ENCODE results near the gene EMID1.

The EMID1 gene

GRCh38 chr22:29214232-29214631, 8.5 kb downstream of the EMID1 start:
- TF ChIP-seq CTCF (IDR thresholded peaks at IDR 0.05; ENCODE audit: insufficient read depth, low read length, poor library complexity, severe bottlenecking): no peak
- no peaks in the 10 kb centered on the region for H3K27me3 ChIP-seq (replicated peaks; ENCODE audit: control insufficient read depth, insufficient read depth, low read length)
- peaks cover 3% of the 10 kb centered on the region for H3K36me3 ChIP-seq (ENCODE audit: control insufficient read depth, insufficient read depth, low read length)
- DNase-seq (ENCODE audit: extremely low read depth, insufficient read length): no peak
- H3K4me3 ChIP-seq (replicated peaks; ENCODE audit: low read depth, low read length): no peak overlapping the region

- H3K36me3 ChIP-seq (ENCODE audit: control insufficient read depth, insufficient read depth, low read length): peaks cover 3% of the 10 kb centered on the region
- no peak overlapping the region for H3K4me3 ChIP-seq (replicated peaks; ENCODE audit: low read depth, low read length)
- no peaks in the 10 kb centered on the region for H3K27me3 ChIP-seq (replicated peaks; ENCODE audit: control insufficient read depth, insufficient read depth, low read length)
- no peak for TF ChIP-seq CTCF (IDR thresholded peaks at IDR 0.05; ENCODE audit: insufficient read depth, low read length, poor library complexity, severe bottlenecking)
- DNase-seq (ENCODE audit: extremely low read depth, insufficient read length): no peak
Observed at GRCh38 chr22:29215012-29215860, 9.5 kb downstream of the EMID1 start.

- no peaks in the 10 kb centered on the region for H3K27me3 ChIP-seq (replicated peaks; ENCODE audit: control insufficient read depth, insufficient read depth, low read length)
- H3K4me3 ChIP-seq (replicated peaks; ENCODE audit: low read depth, low read length): no peak overlapping the region
- DNase-seq (ENCODE audit: extremely low read depth, insufficient read length): no peak
- H3K36me3 ChIP-seq (ENCODE audit: control insufficient read depth, insufficient read depth, low read length): peaks cover 3% of the 10 kb centered on the region
- no peak for TF ChIP-seq CTCF (IDR thresholded peaks at IDR 0.05; ENCODE audit: insufficient read depth, low read length, poor library complexity, severe bottlenecking)
Observed at GRCh38 chr22:29216011-29216872, 10.5 kb downstream of the EMID1 start.

- Histone ChIP-seq H3K36me3 (ENCODE audit: control insufficient read depth, insufficient read depth, low read length) (peaks cover 3% of the 10 kb centered on the region), H3K27me3 (replicated peaks; ENCODE audit: control insufficient read depth, insufficient read depth, low read length) (no peaks in the 10 kb centered on the region)
- no peak for DNase-seq (ENCODE audit: extremely low read depth, insufficient read length)
Observed at GRCh38 chr22:29216873-29217666, 11.4 kb downstream of the EMID1 start.

More at GRCh38 chr22:29216873-29217666, 11.4 kb downstream of the EMID1 start:
- H3K4me3 ChIP-seq (replicated peaks; ENCODE audit: low read depth, low read length): no peak overlapping the region
- no peak for TF ChIP-seq CTCF (IDR thresholded peaks at IDR 0.05; ENCODE audit: insufficient read depth, low read length, poor library complexity, severe bottlenecking)
